Measurements from ENCODE around the gene MEGF9.

The MEGF9 gene

GRCh38 chr9:120580051-120580896, 134.0 kb downstream of the MEGF9 start, which contains the start of gene CDK5RAP2:
CDK5RAP2 (minus strand) TSS chr9:120580167; CDS start chr9:120579978, 189 bp downstream.
- no peak for TF ChIP-seq CTCF (IDR thresholded peaks at IDR 0.05; ENCODE audit: borderline replicate concordance, insufficient read depth, low read depth, low read length)
- H3K4me3 ChIP-seq (ENCODE audit: low read depth, low read length): peak within 1 kb of the TSS; percentile 77

DNA sequence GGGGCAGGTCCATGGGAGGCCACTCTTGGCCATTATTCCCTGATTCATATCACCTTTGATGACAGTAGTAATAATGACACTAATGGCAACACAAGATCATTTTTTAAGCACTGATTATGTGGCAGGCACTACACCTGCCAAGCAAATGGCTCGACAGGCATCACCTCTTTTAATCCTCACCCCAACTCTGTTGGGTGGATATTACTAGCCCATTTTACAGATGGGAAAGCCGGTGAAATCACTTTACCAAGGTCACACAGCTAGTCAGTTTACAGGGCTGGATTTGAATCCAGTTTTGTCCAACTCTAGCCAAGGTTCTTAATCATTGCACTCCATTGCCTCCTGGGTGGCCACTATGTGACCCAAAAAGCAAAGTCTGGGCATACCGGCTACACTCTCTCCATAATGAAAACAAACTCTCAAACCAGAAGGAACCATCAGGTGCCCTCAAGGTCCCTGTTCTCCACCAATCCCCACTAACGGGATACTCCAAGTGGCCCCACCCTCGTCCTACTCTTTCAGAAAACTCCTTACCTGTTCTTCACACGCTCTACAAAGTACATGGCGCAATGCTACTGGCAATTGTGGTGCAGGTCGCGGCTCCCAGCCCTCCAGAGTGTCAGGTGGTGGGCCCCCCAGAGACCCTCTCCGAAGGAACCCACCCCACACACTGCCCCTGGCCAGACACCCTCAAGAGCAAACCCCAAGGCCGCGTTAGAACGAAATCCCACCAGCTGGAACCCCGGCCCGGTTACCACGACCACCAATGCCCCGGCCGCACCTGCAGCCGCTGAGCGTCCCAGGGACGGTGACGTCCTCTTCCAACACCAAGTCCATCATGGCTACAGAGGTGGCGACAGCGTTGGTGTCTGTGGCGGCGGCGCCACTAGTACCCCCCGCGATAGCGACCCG, 134.9 kb downstream of the MEGF9 start:
- H3K4me3 ChIP-seq (ENCODE audit: low read depth, low read length): peak overlapping the region; percentile 77
- no peak for TF ChIP-seq CTCF (IDR thresholded peaks at IDR 0.05; ENCODE audit: borderline replicate concordance, insufficient read depth, low read depth, low read length)

GRCh38 chr9:120574473-120574872, 139.8 kb downstream of the MEGF9 start:
- TF ChIP-seq CTCF (IDR thresholded peaks at IDR 0.05; ENCODE audit: borderline replicate concordance, insufficient read depth, low read depth, low read length): no peak
- H3K4me3 ChIP-seq (ENCODE audit: low read depth, low read length): no peak overlapping the region

- H3K4me3 ChIP-seq (ENCODE audit: low read depth, low read length): no peak overlapping the region
- TF ChIP-seq CTCF (IDR thresholded peaks at IDR 0.05; ENCODE audit: borderline replicate concordance, insufficient read depth, low read depth, low read length): no peak
Observed at GRCh38 chr9:120572472-120572871, 141.8 kb downstream of the MEGF9 start.

GRCh38 chr9:120571443-120572257, 142.6 kb downstream of the MEGF9 start:
- H3K4me3 ChIP-seq (ENCODE audit: low read depth, low read length): no peak overlapping the region
- TF ChIP-seq CTCF (IDR thresholded peaks at IDR 0.05; ENCODE audit: borderline replicate concordance, insufficient read depth, low read depth, low read length): no peak

DNA sequence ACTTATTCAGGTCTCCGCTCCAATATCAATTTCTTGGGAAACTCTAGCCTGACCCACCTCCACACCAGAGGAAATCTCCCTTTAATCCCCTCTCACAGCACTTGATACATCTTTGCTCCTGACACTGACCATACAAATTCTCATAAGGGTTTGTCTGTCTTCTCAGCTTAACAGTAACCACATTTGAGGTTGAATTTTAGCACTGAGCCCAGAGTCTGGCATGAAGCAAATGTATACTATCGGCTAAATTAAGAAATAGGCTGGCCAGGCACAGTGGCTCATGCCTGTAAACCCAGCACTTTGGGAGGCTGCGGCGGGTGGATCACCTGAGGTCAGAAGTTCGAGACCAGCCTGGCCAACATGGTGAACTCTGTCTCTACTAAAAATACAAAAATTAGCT, 144.0 kb downstream of the MEGF9 start:
- H3K4me3 ChIP-seq (ENCODE audit: low read depth, low read length): no peak overlapping the region
- no peak for TF ChIP-seq CTCF (IDR thresholded peaks at IDR 0.05; ENCODE audit: borderline replicate concordance, insufficient read depth, low read depth, low read length)

All from GM12875 (cell line).